ENCODE data around the gene TSG101.

Gene TSG101

GRCh38 chr11:18492888-18493287 lies 33.9 kb downstream of the TSG101 start:
- DNase-seq, result no peak

- no peak for DNase-seq
These were observed 34.8 kb downstream of the TSG101 start for GRCh38 chr11:18491924-18492323.

- no peak for DNase-seq
These were observed 35.8 kb downstream of the TSG101 start for GRCh38 chr11:18490736-18491485.

GRCh38 chr11:18490319-18490718 lies 36.4 kb downstream of the TSG101 start:
- DNase-seq, result no peak

GRCh38 chr11:18485913-18486528 lies 40.7 kb downstream of the TSG101 start:
- DNase-seq, result no peak

- no peak for DNase-seq
These were observed 47.7 kb downstream of the TSG101 start for GRCh38 chr11:18479063-18479462.

GRCh38 chr11:18472587-18472986 lies 54.2 kb downstream of the TSG101 start:
- no peak for DNase-seq

- DNase-seq, result no peak
These were observed 54.7 kb downstream of the TSG101 start for GRCh38 chr11:18471995-18472394.

- no peak for DNase-seq
These were observed 57.8 kb downstream of the TSG101 start for GRCh38 chr11:18468961-18469360.

GRCh38 chr11:18468059-18468458 lies 58.7 kb downstream of the TSG101 start:
- DNase-seq, result no peak

- DNase-seq, result no peak
These were observed 60.3 kb downstream of the TSG101 start for GRCh38 chr11:18466402-18466801.

- DNase-seq, result no peak
These were observed 63.3 kb downstream of the TSG101 start for GRCh38 chr11:18463439-18463838.

GRCh38 chr11:18461909-18462308 lies 64.8 kb downstream of the TSG101 start:
- DNase-seq, result no peak

- no peak for DNase-seq
These were observed 67.1 kb downstream of the TSG101 start for GRCh38 chr11:18459634-18460033.

GRCh38 chr11:18457450-18457849 lies 69.3 kb downstream of the TSG101 start:
- DNase-seq, result no peak

- no peak for DNase-seq
These were observed 70.9 kb downstream of the TSG101 start, which contains the start of gene LDHAL6A for GRCh38 chr11:18455686-18456372. LDHAL6A (plus strand) TSS chr11:18455856; CDS start chr11:18456681, 825 bp downstream.

GRCh38 chr11:18452927-18453326 lies 73.8 kb downstream of the TSG101 start:
- DNase-seq, result no peak

GRCh38 chr11:18449251-18449650 lies 77.5 kb downstream of the TSG101 start:
- no peak for DNase-seq

GRCh38 chr11:18438691-18439090 lies 88.1 kb downstream of the TSG101 start:
- DNase-seq, result no peak
